IPS DF 4.7 (cell line): ENCODE data around the gene UNC13B.

ENCODE experiments used
- DNase-seq: peaks from one replicate; pipeline ENCODE4 v3.0.0-alpha.2; 2013; ENCODE audit warnings: low spot score; ENCODE audit errors: extremely low read depth

Gene UNC13B

DNA sequence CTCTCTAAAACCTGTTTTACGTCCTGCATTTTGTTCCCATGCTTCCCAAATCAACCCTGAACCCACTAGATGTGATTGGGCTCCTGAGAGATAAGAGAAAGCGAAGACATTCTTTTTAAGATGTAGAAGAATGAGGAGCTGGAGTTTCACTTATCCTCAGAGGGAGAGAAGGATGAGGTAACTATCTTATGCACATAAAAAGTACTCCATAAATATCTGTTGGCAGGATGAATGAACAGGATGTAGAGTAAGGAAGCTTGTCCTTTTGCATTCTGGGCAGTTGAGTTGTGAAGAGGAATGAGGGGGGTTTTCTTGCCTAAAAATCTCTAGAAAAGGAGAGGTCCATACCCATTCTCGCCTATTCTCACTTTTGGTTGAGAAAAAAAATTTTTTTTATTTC, 163.2 kb downstream of the UNC13B start:
- DNase-seq = no peak

DNA sequence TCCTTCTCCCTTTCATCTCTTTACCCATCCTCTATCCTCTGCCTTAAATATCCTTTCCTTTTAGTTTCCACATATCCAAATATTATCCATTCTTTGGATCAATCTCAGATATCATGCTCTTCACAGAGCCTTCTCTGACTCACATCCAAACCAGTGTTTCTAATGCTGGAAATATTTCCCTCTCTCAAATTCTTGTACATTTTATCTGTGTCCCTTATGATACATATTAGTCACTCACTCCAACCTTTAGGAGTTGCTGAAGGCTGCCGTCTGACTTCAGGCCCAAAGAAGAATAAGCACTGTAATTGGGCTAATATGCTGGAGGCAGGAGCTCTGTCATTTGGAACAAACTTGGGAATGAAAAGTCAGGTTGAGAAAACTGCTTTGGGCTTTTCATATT, 171.7 kb downstream of the UNC13B start:
- DNase-seq = no peak

DNA sequence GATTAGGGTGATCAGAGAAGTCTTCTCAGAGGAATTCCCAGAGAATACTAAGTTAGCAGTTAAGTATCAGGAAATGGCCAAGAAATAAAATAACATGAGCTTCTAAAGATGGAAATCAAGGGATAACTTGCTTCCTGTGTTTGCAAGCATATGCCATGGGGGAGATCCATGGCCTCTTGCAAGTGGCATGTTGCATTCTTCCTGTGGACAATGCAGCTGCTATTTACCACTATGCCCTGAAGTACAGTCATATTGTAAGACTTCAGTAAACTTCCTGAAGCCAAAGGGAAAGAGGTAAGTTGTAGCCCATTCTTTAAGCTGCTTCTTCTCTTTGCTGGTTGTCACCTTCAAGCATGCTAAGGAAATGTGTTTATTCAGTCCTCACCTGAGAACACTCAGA, 173.4 kb downstream of the UNC13B start:
- DNase-seq = no peak

DNA sequence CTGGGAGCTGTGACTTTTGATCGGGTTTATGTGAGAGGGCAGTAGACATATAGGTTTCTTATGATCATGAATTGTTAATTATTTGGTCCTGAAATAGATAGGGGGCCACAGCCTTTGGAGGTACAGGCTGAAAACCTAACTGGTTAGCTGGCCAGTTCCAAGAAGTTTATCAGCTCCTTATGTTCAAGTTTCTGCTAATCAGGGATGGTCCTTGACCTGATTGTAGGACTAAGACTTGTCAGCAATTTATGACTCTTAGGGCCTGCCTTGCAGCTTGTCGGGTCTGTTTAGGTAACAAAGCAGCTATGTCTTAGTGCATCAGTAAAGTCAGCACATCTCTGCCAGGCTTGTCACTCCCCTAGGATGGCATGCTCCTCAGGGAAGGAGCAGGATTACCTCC, 176.3 kb downstream of the UNC13B start:
- DNase-seq = no peak

DNA sequence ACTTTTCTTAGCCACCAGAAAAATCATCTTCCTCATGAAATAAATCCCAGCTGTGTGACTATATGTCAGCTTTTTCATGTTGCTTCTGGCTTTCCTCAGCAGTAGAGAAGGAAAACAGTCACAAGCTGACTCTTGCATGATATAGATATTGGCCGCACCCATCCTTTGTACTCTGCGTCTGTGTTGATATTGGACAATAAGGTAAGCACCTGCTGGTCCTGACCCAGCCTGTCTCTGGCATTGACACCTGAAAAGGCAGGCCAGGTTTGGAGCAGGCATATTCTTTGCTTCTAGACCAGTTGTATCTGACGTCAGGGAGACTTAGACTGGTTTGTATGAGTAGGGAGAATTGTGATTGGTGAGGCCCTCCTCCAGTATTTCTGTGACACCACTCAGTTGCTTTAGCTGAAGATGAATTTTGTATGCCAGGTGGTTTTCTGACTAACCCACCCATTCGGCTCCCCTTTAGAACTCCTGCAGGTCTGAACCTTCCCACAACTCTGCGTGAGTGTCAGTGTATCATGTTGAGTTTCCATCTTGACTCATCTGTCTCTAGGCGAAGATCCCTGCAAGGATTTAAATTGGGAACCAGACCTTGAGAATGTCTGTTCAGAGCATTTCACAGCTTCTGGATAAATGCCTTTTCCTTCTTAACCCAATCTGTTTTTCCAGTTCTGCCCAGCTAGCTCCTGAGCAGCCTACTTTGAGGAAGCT, 176.9 kb downstream of the UNC13B start:
- DNase-seq = no peak

DNA sequence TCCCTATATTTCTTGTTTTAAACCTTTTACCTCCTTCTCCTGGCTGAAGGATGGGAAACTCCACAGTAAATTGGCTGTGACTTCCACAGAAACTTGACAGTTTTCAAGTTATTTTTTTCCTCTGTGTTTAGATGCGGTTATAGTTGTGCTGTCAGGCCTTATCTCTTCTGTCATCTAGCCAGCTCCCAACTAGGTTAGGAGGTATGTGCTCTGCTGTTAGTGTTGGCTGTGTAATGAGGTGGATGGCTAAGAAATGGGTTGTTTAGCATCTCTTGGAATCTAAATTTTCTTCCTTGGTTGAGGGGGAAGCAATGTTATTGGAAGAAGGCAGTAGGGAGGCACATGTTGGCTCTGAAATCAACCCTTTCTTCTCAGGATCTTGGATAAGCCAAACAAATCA, 178.2 kb downstream of the UNC13B start:
- no peak for DNase-seq

DNA sequence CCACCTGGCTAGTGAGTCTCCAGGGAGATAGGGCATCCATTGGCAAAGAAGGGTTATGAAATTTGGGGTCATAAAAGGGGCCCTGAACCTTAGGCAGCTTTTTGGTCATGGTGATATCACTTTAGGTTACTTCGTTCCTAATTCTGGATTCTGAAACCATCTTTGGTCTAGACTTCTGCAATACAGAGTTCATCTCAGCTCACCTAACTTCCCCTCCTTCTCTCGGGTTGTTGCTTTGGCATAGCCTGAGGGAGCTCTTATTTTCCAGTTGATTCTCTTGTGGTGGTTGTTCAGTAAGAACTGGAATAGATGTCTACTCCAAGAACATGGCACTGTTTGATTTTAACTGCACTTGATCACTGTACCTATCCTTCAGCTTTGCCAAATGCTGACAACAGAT, 179.2 kb downstream of the UNC13B start:
- DNase-seq = no peak

DNA sequence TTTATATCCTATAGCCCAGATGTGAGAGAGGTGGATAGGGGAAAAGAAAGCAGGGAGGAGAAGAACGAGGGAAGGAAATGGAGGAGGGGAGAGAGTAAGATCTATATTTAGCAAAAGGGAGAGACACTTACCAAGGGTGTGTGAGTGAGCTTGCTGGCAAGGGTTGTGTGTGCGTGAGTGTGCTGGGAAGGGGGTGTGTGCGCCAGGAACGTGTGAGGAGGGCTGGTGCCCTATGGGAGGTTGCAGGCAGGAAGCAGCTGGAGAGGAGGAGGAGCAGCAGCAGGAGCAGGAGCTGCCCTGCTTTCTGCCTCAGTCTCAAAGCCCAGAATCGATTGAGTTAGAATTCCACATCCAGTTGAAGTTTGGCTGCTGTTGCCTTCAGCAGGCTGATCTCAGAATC, 179.8 kb downstream of the UNC13B start:
- DNase-seq = no peak

DNA sequence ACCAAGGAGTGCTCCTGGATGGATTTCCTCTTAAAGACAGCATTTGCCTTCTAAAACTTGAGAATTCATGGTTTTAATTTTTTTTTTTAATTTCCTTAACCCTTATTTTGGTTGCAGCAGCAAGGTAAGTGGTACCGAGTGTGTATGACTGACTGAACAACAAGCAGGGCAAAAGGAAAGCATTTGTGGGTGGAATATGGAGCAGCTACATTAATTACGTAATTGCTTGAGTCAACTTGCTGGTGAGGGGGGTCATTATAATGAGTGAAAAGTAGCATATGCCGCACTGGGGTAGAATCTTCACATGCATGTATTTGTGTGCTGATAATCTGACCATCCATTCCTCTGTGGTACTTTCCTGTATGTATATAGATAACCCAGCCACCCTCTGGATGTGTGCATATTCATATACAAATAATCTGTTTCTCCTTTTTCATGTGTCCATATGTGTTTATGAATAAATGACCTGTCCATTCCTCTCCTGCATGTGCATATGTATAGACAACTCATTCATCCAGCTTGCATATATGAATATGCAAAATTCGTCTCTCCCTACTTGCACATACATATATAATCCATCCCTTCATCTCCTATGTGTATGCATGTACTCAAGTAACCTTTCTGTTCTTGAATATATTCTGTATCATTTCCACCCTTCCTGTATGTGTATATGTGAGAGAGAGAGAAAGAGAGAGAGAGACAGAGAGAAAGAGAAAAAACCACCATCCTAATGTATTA, 180.6 kb downstream of the UNC13B start:
- DNase-seq = no peak

DNA sequence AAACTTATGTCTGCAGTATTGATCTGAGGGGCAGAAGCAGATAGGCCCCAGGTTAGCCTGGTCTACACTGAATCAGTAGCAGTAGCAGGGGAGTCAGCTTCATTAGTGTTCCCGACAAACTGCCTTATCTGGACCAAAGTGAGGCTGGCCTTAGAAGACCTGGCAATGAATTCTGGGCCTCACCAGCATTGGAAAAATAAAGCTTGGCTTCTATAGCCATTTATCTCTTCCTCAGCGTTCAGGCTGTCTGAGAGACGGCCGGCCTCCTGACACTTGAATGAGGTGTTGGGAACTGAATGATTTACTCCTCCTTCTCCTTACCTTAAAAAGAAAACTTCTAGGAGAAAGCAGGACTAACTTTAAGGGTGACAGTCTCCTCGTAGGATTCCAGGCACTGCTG, 186.3 kb downstream of the UNC13B start:
- DNase-seq = no peak

DNA sequence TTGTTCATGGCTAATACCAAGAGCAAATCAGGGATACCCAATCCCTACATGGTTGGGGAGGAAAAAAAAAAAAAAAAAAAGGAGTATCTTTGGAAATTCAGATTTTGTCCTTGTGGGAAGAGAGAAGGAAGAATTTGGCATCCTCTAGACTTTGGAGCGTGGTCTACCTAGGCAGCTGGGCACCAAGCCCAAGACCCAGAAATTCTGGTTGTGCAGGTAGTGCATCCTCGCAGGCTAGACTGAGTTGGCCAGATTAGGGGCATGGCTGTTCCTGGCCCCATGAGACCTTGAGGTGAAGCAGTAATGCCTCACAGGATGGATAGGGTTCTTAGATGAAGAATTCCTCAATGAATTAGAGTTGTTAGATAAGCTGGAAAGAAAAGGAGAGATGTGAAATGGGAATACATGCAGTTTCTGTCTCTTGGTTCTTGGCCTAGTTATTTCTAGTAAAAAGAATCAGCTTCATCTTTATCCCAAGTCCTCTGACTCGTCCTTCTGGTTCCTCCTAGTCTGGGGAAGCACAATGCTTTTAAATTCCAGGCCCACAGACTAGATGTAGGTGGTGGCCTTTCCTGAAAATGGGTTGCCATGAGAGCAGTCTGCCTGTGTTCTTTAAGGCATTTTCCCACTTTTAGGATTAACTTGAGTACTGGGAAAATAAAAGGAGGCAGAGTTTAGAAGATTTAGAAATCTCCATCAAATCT, 187.6 kb downstream of the UNC13B start:
- no peak for DNase-seq

DNA sequence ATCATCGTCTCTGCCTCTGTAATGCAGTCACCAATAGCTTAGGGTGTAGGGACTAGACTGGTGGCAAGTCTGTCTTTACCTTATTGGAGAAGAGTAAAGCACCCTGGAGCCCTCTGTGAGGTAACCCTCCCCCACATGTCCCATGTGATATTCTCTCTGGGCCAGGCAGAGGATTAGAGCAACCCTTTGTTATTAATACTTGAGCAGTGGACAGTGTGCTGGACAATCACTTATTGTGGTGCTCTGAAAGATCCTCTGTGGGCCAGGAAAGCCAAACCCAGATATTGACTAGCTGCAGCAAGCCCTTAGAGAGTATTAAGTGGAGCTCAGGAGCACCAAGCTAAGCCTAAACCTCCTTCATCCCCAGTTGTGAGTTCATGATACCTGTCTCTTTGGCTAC, 188.4 kb downstream of the UNC13B start:
- DNase-seq = no peak

DNA sequence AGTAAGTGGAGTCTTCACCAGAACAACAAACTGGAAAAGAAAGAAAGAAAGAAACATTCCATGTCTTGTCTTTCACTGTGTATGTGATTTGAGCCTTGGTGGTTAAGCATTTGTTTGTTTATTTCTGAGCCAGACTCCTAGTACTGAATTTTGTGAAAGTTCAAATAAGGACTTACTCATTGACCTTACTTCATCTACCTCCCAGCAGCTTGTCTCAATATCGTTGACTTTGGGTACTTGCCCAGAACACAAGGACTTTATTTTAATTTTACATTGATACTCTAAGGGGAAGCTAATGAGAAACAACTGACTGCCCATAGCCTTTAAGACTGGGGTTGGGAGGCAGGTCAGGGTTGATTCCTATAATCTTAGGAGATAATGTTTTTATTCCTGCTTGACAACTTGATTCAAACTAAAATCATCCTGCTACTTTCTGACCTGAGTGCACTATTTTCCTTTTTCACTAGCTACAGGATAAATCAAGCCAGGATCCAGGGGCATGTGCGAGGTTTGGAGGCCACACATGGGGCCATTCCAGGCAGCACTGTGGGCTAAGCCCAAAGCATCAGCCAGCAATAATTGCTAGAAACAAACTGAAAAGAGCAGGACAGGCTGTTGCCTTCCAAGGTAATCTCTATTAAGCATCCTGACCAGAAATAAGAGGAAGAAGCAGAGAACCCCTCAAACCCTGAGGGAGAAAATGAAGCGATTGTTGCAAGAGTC, 189.2 kb downstream of the UNC13B start:
- DNase-seq = no peak

DNA sequence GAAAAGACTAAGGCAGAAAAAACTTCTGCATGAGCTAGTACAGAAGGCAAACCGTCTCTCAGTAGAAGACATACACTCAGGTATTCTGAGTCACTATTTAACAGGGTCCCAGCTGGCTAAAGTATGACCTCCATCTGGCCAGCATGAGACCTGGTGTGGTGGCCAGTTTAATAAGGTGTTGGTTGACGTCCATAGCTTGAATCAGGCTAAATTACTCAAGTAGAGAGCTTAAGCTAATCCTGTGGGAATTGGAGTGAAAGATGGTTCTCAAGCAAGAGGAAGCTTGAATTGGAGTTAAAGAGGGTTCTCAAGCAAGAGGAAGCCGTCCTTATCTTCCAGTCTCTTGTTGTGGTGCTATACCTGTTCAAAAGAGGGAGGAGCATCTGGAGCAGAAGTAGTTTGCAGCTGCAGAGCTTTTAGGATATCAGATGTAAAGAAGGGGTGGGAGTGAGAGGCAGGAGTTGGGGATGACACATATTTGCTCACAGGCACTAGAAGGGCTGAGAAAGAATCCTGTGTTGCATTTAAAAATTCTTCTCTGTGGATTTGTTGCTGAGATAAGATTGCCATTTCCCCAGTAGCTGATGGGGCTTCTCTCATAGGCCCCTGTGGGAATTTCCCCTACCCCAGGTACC, 192.0 kb downstream of the UNC13B start:
- no peak for DNase-seq

DNA sequence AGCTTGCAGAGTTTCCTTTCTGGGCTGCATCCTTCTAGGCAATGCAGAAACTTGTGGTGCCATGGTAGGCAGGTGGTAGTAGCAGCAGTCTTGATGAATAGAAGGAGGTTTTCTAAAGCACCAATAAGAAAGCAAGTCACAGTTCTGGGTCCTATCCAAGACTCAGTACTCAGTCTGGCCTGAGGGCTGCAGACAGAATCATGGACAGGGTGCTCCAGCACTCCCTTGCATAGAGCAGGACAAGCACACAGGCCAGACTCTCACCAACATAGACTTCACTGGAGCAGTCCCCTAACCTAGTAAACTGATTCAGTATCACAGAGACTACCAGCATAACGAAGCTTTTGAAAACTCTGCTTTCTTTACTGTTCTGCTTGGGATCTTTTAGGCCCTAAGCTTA, 194.1 kb downstream of the UNC13B start:
- no peak for DNase-seq

DNA sequence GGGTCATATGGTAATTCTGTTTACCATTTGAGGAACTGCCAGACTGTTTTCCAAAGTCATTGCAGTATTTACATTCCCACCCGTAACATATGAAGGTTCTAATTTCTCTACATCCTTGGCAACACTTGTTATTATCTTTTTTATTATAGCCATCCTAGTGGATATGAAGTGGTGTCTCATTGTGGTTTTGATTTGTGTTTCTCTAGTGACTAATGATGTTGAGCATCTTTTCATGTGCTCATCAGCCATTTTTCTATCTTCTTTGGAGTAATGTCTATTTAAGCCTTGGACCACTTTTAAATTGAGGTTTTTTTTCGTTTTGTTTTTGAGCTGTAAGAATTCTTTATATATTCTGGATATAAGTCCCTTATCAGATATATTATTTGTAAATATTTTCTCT, 195.3 kb downstream of the UNC13B start:
- DNase-seq = no peak

DNA sequence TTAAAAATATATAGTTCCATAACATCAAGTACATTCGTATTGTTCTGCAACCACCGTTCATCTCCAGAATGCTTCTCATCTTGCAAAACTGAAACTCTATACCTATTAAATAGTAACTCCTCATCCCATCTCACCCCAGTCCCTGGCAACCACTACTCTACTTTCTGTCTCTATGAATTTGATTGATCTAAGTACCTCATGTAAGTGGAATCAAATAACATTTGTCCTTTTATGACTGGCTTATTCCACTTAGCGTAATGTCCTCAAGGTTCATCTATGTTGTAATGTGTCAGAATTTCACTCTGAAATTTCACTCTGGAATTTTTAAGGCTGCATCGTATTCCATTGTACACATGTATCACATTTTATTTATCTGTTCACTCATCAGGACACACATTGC, 196.0 kb downstream of the UNC13B start:
- no peak for DNase-seq

DNA sequence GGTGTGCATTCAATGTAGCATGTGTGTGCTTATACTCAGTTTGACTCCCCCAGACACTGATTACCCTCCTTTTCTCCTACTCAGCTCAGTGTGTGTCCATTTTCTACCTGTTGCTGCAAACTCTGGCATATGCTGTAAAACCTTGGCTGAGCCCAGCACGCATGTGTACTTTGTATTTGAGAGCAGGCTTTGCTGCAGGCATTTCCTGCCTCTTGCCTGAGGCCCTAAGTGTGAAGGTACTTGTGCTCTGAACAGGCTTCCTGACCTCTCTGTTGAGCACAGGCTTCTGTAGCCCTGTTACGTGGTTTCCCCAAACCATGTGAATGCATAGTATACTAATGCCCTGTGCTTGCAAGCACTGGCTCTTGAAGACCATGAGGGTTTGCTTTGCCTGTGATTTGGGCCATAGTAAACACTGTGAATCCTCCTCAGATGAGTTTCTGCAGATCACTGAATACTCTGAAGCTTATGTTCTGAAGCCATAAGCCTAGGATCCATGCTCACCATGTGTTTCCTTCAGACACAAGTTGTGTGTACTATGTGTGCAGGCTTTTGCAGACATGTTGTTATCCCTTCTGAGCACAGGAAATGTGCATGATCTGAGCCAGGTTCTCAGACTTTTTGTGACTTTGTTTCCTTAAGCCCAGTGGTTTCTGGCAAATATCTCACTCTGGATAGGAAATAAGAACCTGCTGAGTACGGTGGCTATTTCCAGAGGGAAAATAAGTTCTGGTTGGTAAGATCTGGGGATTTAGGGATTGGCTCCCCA, 203.2 kb downstream of the UNC13B start:
- no peak for DNase-seq

DNA sequence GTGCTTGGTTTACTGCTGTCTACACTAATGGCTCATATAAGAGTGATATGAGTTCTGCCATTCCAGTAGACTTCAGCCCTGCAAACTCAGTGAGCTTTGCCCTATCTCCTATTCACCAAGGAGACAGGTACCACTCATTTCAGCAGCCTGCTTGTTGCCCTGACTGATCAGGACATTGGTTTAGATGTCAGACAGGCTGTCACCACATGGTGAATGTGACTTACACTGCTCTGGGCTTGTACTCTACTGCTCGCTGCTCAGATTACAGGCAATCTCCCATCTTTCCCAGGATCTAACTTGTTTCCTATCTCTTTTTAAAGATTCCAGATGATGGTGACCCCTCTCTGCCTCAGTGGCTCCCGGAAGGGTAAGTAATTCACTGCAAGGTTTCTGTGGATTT, 204.8 kb downstream of the UNC13B start:
- no peak for DNase-seq

DNA sequence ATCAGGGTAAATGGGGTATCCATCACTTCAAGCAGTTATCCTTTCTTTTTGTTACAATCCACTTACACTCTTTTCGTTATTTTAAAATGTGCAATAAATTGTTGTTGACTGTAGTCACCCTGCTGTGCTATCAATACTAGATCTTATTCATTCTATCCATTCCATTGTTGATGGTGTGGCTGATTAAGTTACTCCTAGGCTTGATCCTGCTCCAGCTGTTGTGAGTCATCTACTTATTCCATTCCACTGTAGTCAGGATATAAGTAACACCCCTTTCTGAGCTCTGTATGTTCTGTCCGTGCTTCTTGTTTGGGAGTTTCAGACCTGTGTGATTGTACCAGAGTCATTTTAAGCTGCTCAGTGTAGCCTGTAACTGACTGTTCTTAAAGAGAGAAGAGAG, 205.6 kb downstream of the UNC13B start:
- no peak for DNase-seq

DNA sequence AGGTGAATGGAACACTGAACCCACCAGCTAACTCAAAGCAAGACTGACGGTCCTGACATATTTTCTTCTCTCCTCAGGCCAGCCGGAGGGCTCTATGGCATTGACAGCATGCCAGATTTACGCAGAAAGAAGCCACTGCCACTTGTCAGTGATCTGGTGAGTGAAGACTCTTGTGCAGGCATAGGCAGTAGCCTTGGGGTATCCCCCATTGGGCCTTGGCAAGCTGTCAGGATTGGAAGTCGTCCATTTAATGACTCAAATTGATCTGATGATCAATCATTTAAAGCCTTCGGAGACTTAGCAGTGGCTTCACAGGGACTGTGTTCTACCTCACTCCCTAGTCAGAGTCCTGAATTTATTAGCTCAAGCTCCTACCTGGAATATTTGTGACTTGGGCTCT, 208.4 kb downstream of the UNC13B start:
- no peak for DNase-seq
